Measurements from ENCODE around the gene WFDC5. TPM values are rescaled to one million over a fixed set of nuclear protein-coding genes. Genes with fewer than 3 reads are reported as not detected.
"Not testable (repeated sequence)": the region's sequence is repeated elsewhere in the genome, so short reads cannot be mapped to it uniquely, and the experiment has no call there.

The WFDC5 gene
- total RNA-seq, 2 donors from 2014 or later, result not detected

- DNase-seq, result no peak
- intact Hi-C loops (cut with DNase I, micrococcal nuclease), result no loop called here
- no peak for ATAC-seq
Observed at GRCh38 chr20:45067087-45067486, 47.9 kb downstream of the WFDC5 start.

- intact Hi-C loops (cut with DNase I, micrococcal nuclease), result no loop called here
- no peak for DNase-seq
- ATAC-seq, result no peak
Observed at GRCh38 chr20:45066372-45066771, 48.6 kb downstream of the WFDC5 start.

GRCh38 chr20:45064812-45065211 is 50.2 kb downstream of the WFDC5 start:
- DNase-seq (no peak), ATAC-seq (peak; percentile 31)
- intact Hi-C loops (cut with DNase I, micrococcal nuclease), result no loop called here

GRCh38 chr20:45063107-45063506 is 51.9 kb downstream of the WFDC5 start:
- intact Hi-C loops (cut with DNase I, micrococcal nuclease); DNase-seq; ATAC-seq: not testable (repeated sequence)

GRCh38 chr20:45061244-45061643 is 53.7 kb downstream of the WFDC5 start:
- intact Hi-C loops (cut with DNase I, micrococcal nuclease), result no loop called here
- no peak for DNase-seq
- no peak for ATAC-seq

- no peak for DNase-seq
- no peak for ATAC-seq
- intact Hi-C loops (cut with DNase I, micrococcal nuclease), result no loop called here
Observed at GRCh38 chr20:45060294-45060693, 54.7 kb downstream of the WFDC5 start.

Other genes starting within 250 kb of the WFDC5 start
- 100 to 1,000 TPM; 250 to 271 TPM for gene YWHAB, start 229.5 kb downstream of the WFDC5 start, total RNA-seq
- gene PABPC1L, start 205.1 kb downstream of the WFDC5 start, total RNA-seq, result 10 to 100 TPM; 13.2 to 19.8 TPM
- 10 to 100 TPM; 11.8 to 13.0 TPM for gene TOMM34, start 154.8 kb downstream of the WFDC5 start, total RNA-seq
- gene STK4, start 148.7 kb downstream of the WFDC5 start, total RNA-seq, result 10 to 100 TPM; 26.8 to 32.8 TPM
- under 1 TPM in 1 of 2 donors, not detected in 1; 0.27 TPM for gene KCNS1, start 14.0 kb downstream of the WFDC5 start, total RNA-seq
- under 1 TPM in 1 of 2 donors, not detected in 1; 0.92 TPM for gene WFDC12, start 9.3 kb upstream of the WFDC5 start, total RNA-seq
- 100 to 1,000 TPM; 108 to 979 TPM for gene PI3, start 59.7 kb upstream of the WFDC5 start, total RNA-seq
- gene SEMG1, start 91.9 kb upstream of the WFDC5 start, total RNA-seq, result under 1 TPM; 0.14 to 0.21 TPM
- not detected for gene SEMG2, start 106.2 kb upstream of the WFDC5 start, total RNA-seq
- 100 to 1,000 TPM in 1 of 2 donors, 10 to 100 TPM in 1; 47.4 to 204 TPM for gene SLPI, start 139.4 kb upstream of the WFDC5 start, total RNA-seq
- gene RBPJL, start 191.7 kb upstream of the WFDC5 start, total RNA-seq, result not detected
- gene MATN4, start 193.1 kb upstream of the WFDC5 start, total RNA-seq, result not detected
- gene SDC4, start 233.2 kb upstream of the WFDC5 start, total RNA-seq, result 100 to 1,000 TPM in 1 of 2 donors, 10 to 100 TPM in 1; 85.4 to 144 TPM
- gene SYS1, start 248.0 kb upstream of the WFDC5 start, total RNA-seq, result 10 to 100 TPM; 25.2 to 32.4 TPM